WTC11 (cell line): Measurements from ENCODE around the gene GRIN2A.

Experiments used
- ATF2 ChIP-seq: sonication (generic); formaldehyde crosslinking; IDR thresholded peaks from 2 replicates; pipeline ENCODE4 v1.8.1; 2022; ENCODE audit warnings: low read depth, missing genetic modification reagents, borderline replicate concordance
- CTCF ChIP-seq: fragments of 200-600 bp; IDR thresholded peaks from 2 replicates; pipeline ENCODE4 v1.8.0; 2022; ENCODE audit warnings: antibody characterized with exemption
- FOXJ3 ChIP-seq: sonication (generic); formaldehyde crosslinking; IDR thresholded peaks from 2 replicates; pipeline ENCODE4 v1.9.0; 2021; ENCODE audit warnings: missing genetic modification reagents, mild to moderate bottlenecking, borderline replicate concordance
- HMGA2 ChIP-seq: fragments of 250-450 bp; sonication (Bioruptor Pico); IDR thresholded peaks from 2 replicates; pipeline ENCODE4 v1.4.0; 2021; ENCODE audit warnings: mild to moderate bottlenecking, moderate library complexity
- MAX ChIP-seq: sonication (generic); formaldehyde crosslinking; IDR thresholded peaks from 2 replicates; pipeline ENCODE4 v1.8.0; 2022; ENCODE audit warnings: mild to moderate bottlenecking, missing genetic modification reagents
- NFYB ChIP-seq: sonication (generic); formaldehyde crosslinking; conservative IDR thresholded peaks from 2 replicates; pipeline ENCODE4 v1.8.0; 2022; ENCODE audit warnings: low read depth, missing genetic modification reagents
- NR1H2 ChIP-seq: sonication (generic); formaldehyde crosslinking; IDR thresholded peaks from 2 replicates; pipeline ENCODE4 v1.9.0; 2021; ENCODE audit warnings: mild to moderate bottlenecking, moderate library complexity, missing genetic modification reagents
- PREB ChIP-seq: sonication (generic); formaldehyde crosslinking; IDR thresholded peaks from 2 replicates; pipeline ENCODE4 v1.8.1; 2022; ENCODE audit warnings: mild to moderate bottlenecking, missing genetic modification reagents, moderate library complexity, borderline replicate concordance
- SMAD3 ChIP-seq: sonication (generic); formaldehyde crosslinking; IDR thresholded peaks from 2 replicates; pipeline ENCODE4 v1.8.0; 2022; ENCODE audit warnings: missing genetic modification reagents, mild to moderate bottlenecking, borderline replicate concordance

- TF ChIP-seq FOXJ3 (CRISPR knock-in tag) (no peak), CTCF (no peak), SMAD3 (CRISPR knock-in tag) (no peak), MAX (CRISPR knock-in tag) (no peak), ATF2 (CRISPR knock-in tag) (no peak), NR1H2 (no peak), HMGA2 (CRISPR knock-in tag) (no peak), NFYB (no peak), PREB (CRISPR knock-in tag) (no peak)
These were observed 168.9 kb downstream of the GRIN2A start for GRCh38 chr16:10013364-10013763.
